HG03066 (cell line): ENCODE data around the gene PARP9.

ENCODE experiments used
- ATAC-seq: cut with Tn5 transposase; IDR thresholded peaks from one replicate; pipeline ENCODE4 v1.9.1; 2021; ENCODE audit warnings: low read depth; ENCODE audit not compliant: unreplicated experiment

PARP9 gene

GRCh38 chr3:122564155-122564912 lies at the start of gene PARP9, which contains the start of gene DTX3L:
TSS of gene PARP9 (minus strand) at chr3:122564300. CDS start at chr3:122559620, 4,680 bp downstream.
TSS of gene DTX3L (plus strand) at chr3:122564338. CDS start at chr3:122564427, 89 bp downstream.
- ATAC-seq, result peak; percentile 58

GRCh38 chr3:122612696-122613095 lies 48.6 kb upstream of the PARP9 start:
- ATAC-seq, result no peak

GRCh38 chr3:122609798-122610559 lies 45.9 kb upstream of the PARP9 start:
- ATAC-seq, result peak; percentile 97

- no peak for ATAC-seq
Observed at GRCh38 chr3:122608916-122609315, 44.8 kb upstream of the PARP9 start.

- ATAC-seq, result no peak
Observed at GRCh38 chr3:122606330-122606729, 42.2 kb upstream of the PARP9 start.

GRCh38 chr3:122603056-122603455 lies 39.0 kb upstream of the PARP9 start:
- ATAC-seq, result no peak

- no peak for ATAC-seq
Observed at GRCh38 chr3:122602011-122602710, 38.1 kb upstream of the PARP9 start.

GRCh38 chr3:122598556-122598955 lies 34.5 kb upstream of the PARP9 start:
- ATAC-seq, result no peak

- ATAC-seq, result no peak
Observed at GRCh38 chr3:122598151-122598550, 34.1 kb upstream of the PARP9 start.

- no peak for ATAC-seq
Observed at GRCh38 chr3:122594025-122594424, 29.9 kb upstream of the PARP9 start.

GRCh38 chr3:122590610-122591009 lies 26.5 kb upstream of the PARP9 start:
- no peak for ATAC-seq

- ATAC-seq, result no peak
Observed at GRCh38 chr3:122589297-122589696, 25.2 kb upstream of the PARP9 start.

GRCh38 chr3:122587572-122587971 lies 23.5 kb upstream of the PARP9 start:
- no peak for ATAC-seq

- no peak for ATAC-seq
Observed at GRCh38 chr3:122586773-122587485, 22.8 kb upstream of the PARP9 start.

- ATAC-seq, result no peak
Observed at GRCh38 chr3:122586098-122586497, 22.0 kb upstream of the PARP9 start.

GRCh38 chr3:122582390-122582789 lies 18.3 kb upstream of the PARP9 start:
- ATAC-seq, result no peak

GRCh38 chr3:122581622-122582021 lies 17.5 kb upstream of the PARP9 start:
- ATAC-seq, result no peak

GRCh38 chr3:122580470-122580869 lies 16.4 kb upstream of the PARP9 start:
- no peak for ATAC-seq

- ATAC-seq, result no peak
Observed at GRCh38 chr3:122578069-122578740, 14.1 kb upstream of the PARP9 start.

- no peak for ATAC-seq
Observed at GRCh38 chr3:122577409-122578031, 13.4 kb upstream of the PARP9 start, which contains the start of gene PARP15. TSS of gene PARP15 (plus strand) at chr3:122577650. CDS start at chr3:122577668, 18 bp downstream.
